ENCODE results near the gene IL9R. TPM values are rescaled to one million over a fixed set of nuclear protein-coding genes. Genes with fewer than 3 reads are reported as not detected.
"Not testable (repeated sequence)": the region's sequence is repeated elsewhere in the genome, so short reads cannot be mapped to it uniquely, and the experiment has no call there.

The IL9R gene
- total RNA-seq, 1 donor from 2014 or later = not detected

DNA sequence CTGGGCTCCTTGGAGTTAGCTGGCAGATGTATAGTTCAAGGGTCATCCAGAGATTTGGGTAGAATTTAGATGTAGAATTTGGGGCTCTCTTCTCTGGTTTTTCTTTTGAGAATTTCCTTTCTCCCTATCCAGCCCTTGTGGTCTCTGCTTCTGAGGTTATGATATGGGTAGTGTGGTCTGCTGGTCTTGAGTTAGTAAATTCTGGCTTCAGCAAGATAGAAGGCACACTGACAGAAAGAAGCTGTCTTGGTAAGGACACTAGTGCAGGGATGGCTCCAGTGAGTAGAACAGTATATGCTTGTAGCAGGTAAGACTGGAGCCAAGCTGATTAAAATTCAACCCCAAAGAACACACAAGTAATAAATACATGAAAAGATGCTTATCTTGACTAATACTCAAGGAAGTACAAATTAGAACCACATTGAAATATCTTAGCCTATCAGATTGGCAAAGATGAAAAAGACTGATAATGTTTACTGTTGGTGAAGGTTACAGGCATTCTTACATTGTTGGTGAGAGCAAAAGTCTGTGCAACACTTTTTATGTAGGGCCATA, 2.1 kb upstream of the IL9R start:
- no peak for DNase-seq (ENCODE audit: low read depth)

DNA sequence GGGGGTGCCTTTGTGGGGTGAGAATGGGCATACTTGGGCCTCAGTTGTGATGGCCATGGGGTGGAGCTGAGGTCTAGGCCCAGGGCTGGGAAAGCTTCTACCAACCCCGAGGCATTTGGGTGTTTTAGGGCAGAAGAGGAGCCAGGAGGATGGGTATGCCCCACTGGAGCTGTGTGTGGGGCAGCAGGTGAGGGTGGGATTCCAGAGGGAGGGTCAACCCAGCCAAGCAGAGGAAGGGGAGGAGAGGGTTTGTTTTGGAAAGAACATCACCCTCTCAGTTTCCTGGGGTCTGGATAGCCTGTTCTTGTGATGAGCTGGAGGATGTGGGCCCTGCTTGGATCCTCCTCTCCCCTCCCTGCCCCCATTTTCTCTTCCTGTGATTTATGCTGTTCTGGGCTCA, 620 bp downstream of the IL9R start:
- no peak overlapping the region for H3K4me3 ChIP-seq (ENCODE audit: low read depth, low read length)
- no peak for DNase-seq (ENCODE audit: low read depth)
- TF ChIP-seq, protein P1, sequence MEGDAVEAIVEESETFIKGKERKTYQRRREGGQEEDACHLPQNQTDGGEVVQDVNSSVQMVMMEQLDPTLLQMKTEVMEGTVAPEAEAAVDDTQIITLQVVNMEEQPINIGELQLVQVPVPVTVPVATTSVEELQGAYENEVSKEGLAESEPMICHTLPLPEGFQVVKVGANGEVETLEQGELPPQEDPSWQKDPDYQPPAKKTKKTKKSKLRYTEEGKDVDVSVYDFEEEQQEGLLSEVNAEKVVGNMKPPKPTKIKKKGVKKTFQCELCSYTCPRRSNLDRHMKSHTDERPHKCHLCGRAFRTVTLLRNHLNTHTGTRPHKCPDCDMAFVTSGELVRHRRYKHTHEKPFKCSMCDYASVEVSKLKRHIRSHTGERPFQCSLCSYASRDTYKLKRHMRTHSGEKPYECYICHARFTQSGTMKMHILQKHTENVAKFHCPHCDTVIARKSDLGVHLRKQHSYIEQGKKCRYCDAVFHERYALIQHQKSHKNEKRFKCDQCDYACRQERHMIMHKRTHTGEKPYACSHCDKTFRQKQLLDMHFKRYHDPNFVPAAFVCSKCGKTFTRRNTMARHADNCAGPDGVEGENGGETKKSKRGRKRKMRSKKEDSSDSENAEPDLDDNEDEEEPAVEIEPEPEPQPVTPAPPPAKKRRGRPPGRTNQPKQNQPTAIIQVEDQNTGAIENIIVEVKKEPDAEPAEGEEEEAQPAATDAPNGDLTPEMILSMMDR (conservative IDR thresholded peaks at IDR 0.05; ENCODE audit: low read depth, low read length) = no peak

More for the DNA sequence above, 2.1 kb upstream of the IL9R start:
- TF ChIP-seq, protein P1 (conservative IDR thresholded peaks at IDR 0.05; ENCODE audit: low read depth, low read length) = no peak
- H3K4me3 ChIP-seq (ENCODE audit: low read depth, low read length) = no peak overlapping the region

DNA sequence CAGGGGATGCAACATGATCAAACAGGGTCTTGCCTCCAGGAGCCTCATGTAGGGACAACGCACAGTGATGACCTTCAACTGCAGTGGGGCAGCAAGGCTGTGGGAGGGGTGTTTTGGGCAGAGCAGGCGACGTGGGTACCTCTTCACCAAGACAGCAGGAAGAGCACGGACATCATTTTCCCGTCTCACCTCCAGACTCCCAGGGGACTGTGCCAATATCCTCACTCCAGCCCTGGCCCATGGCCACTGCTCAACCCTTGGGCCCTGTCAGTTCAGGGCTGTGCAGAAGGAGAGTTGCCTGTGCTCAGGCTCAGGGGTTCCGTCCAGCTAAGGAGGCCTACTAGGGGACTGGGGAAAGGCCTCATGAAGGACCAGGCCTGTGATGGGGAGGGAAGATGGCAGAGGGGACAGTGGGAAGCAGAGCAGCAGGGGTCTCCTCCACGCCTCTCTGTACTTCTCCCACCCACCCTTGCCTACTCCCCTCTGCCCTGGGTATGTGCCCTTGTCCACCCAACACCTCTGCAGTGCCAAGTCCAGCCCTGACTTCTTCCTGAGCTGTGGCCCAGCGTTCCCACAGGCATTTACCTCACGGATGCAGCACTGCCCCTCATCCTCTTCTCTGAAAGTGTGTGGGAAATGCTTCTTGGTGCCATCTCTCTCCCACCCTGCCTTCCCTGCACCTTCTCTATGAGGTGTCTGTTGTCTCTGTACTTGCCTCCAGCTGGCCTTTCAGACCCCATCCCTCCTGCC, 1.4 kb downstream of the IL9R start:
- H3K4me3 ChIP-seq (ENCODE audit: low read depth, low read length) = no peak overlapping the region
- no peak for DNase-seq (ENCODE audit: low read depth)
- TF ChIP-seq, protein P1 (conservative IDR thresholded peaks at IDR 0.05; ENCODE audit: low read depth, low read length) = no peak

DNA sequence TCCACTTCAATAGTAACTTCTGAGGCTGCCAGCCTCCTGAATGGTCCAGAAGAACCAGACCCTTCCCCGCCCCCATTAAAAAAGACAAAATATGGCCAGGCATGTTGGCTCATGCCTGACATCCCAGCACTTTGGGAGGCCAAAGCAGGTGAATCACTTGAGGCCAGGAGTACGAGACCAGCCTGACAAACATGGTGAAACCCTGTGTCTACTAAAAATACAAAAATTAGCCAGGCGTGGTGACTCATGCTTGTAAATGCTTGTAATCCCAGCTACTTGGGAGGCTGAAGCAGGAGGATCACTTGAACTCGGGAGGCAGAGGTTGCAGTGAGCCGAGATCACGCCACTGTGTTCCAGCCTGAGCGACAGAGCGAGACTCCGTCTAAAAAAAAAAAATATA, 2.3 kb downstream of the IL9R start:
- H3K4me3 ChIP-seq (ENCODE audit: low read depth, low read length); DNase-seq (ENCODE audit: low read depth): not testable (repeated sequence)

DNA sequence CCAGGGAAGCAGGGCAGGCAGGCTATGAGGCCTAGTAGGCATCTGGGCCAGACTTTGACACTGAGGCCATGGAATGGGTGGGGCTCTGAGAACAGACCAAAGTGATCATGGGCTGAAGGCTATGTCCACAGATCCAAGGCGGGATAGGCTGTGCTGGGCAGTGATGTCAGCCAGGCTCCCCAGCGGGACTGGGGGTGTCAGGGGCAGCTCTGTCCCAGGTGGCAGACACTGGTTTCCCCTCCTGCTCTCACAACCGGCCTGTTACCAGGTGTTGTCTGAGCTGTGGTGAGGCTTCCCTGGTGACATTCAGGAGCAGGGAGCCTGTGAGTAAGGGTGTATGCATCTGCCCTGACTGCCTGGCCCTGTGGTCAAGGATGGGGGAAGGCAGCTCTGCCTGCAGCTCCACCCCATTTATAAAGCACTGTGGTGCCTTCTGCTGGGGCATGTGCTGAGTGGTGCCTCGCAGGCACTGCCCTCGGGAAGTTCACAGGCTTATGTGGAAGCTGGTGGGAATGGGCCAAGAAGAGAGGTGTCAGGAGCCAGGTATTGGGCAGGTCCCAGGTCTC, 2.9 kb downstream of the IL9R start:
- TF ChIP-seq, protein P1 (conservative IDR thresholded peaks at IDR 0.05; ENCODE audit: low read depth, low read length) = no peak
- DNase-seq (ENCODE audit: low read depth) = no peak
- no peak overlapping the region for H3K4me3 ChIP-seq (ENCODE audit: low read depth, low read length)

DNA sequence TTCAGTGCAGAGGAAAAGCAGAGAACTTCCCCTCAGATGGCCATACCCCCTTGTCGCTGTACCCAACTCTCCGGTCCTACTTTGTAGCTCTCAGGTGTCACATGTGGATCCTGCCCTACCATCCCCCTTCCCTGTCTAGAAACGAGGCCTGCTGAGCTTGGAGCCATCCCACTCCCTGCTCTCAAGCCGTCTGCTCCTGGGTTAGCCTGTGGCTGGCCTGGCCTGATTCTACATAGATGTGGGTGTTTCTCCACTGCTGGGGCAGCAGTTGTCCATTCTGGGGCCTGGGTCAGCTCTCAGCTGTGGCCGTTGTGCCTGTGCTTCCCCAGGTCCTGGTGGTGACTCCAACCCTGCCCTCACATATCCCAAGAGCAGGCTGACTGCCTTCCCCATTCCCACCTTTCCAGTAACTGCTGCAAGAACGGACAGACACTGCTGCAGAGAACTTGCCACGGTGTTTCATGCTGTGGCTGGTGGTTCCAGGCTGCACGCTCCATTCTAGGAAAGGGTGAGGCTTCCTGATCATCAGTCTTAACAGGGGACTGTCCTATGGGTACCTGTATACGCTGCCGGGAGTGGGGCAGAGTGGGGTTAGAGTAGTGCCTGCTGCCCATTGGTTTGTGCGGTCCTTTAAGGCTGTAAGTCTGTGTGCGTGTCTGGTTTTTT, 3.6 kb downstream of the IL9R start:
- H3K4me3 ChIP-seq (ENCODE audit: low read depth, low read length) = no peak overlapping the region
- DNase-seq (ENCODE audit: low read depth) = no peak
- TF ChIP-seq, protein P1 (conservative IDR thresholded peaks at IDR 0.05; ENCODE audit: low read depth, low read length) = no peak

DNA sequence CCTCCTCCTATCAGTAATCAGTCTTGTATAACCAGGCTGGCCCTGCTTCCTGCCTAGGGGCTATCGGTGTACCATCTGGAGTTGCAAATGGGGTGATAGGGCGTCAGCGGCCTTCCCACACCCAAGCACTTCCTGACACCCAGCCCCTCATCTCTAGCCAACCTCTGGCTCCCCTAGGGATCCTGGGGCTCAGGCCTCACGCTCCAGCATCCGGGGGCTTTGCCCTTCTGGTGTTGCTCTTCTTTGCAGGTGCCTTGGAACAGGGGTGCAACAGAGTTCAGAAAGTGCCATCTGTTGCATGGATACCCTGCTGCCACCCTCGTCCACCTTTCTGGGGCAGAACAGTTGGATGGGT, 4.1 kb downstream of the IL9R start:
- H3K4me3 ChIP-seq (ENCODE audit: low read depth, low read length) = no peak overlapping the region
- no peak for DNase-seq (ENCODE audit: low read depth)
- TF ChIP-seq, protein P1 (conservative IDR thresholded peaks at IDR 0.05; ENCODE audit: low read depth, low read length) = no peak

Data from epithelial cell of proximal tubule (primary cell).